Esophagus squamous epithelium (tissue), 5 donors: Measurements from ENCODE around the gene TBCD. TPM values are rescaled to one million over a fixed set of nuclear protein-coding genes. Genes with fewer than 3 reads are reported as not detected.

Source experiments
- DNase-seq: peaks from one replicate; lab custom pipeline; 2025; lab: John Stamatoyannopoulos, UW
- H3K27ac ChIP-seq, 4 donors: fragments of 200-600 bp; sonication (generic); one replicate each; pipeline ENCODE4 v1.5.1; 2016 to 2019; ENCODE audit warnings: mild to moderate bottlenecking in 1 of 4
- H3K27me3 ChIP-seq, 4 donors: fragments of 200-600 bp; sonication (generic); 1 replicate in 3 of 4; 2 replicates in 1 of 4; pipeline versions ENCODE4 v1.5.1 to v1.6.0; 2017 to 2021; ENCODE audit warnings: antibody characterized with exemption in 1 of 4
- H3K36me3 ChIP-seq, 3 donors: fragments of 200-600 bp; sonication (generic); one replicate each; pipeline ENCODE4 v1.5.1; 2016 to 2019
- H3K4me1 ChIP-seq, 3 donors: fragments of 200-600 bp; sonication (generic); one replicate each; pipeline ENCODE4 v1.5.1; 2017 to 2019
- H3K4me3 ChIP-seq, 4 donors: fragments of 200-600 bp; sonication (generic); 1 replicate in 3 of 4; 2 replicates in 1 of 4; pipeline ENCODE4 v1.5.1; 2016 to 2019; ENCODE audit warnings: mild to moderate bottlenecking in 2 of 4, moderate library complexity in 1 of 4
- H3K9me3 ChIP-seq, 3 donors: fragments of 200-600 bp; sonication (generic); one replicate each; pipeline ENCODE4 v1.5.1; 2016 to 2019
- CTCF ChIP-seq, 6 experiments: fragments of 450-650 bp in 4 of 6; fragments of 200-600 bp in 2 of 6; sonication (generic) in 2 of 6; IDR thresholded peaks; one replicate each; pipeline ENCODE4 v1.5.1; 2016 to 2019; ENCODE audit warnings: antibody characterized with exemption in 6 of 6, mild to moderate bottlenecking in 4 of 6, moderate library complexity in 4 of 6
- POLR2A ChIP-seq, 4 donors: fragments of 450-650 bp; IDR thresholded peaks; one replicate each; pipeline ENCODE4 v1.6.1; 2017; ENCODE audit warnings: antibody characterized with exemption in 4 of 4, mild to moderate bottlenecking in 4 of 4, moderate library complexity in 3 of 4
- WGBS, 2 donors: methylation state at CpG; one replicate each; pipeline ENCODE4 v1.1.5; 2018; 5-methylcytosine and 5-hydroxymethylcytosine counted together
- intact Hi-C: fragments of 100-400 bp; cut with DNase I; formaldehyde crosslinking; loops from one replicate; pipeline ENCODE4 v1.15.0; 2022
- total RNA-seq, 4 donors: library from RNA; depleted of rRNA; stranded (reverse); fragments of >200 nt; gene quantifications; one replicate each; pipeline ENCODE4 v1.1.0, GENCODE V29; 2016
- donor health status: DM: yes; HTN: yes; CAD: no.

Gene TBCD
- total RNA-seq, 4 donors from 2014 or later, result 38.8 to 58.3 (median 55.0) TPM

GRCh38 chr17:82729479-82730260, 22.2 kb upstream of the TBCD start:
- DNase-seq, result no peak
- peaks cover 0 to 84% (median 6%) of the 10 kb centered on the region in 3 donors for H3K36me3 ChIP-seq
- H3K4me3 ChIP-seq, result no peak overlapping the region
- intact Hi-C loops, result no loop called here
- H3K4me1 ChIP-seq, result peaks cover 0 to 4% (median 0%) of the 10 kb centered on the region in 3 donors
- no peaks in the 10 kb centered on the region for H3K27me3 ChIP-seq
- H3K9me3 ChIP-seq, result peaks cover 0 to 16% (median 6%) of the 10 kb centered on the region in 3 donors
- H3K27ac ChIP-seq, result no peak overlapping the region
- WGBS, 2 donors, result 86 to 98% methylated on average over 30 to 39 of the region's 48 CpGs
- TF ChIP-seq CTCF (IDR thresholded peaks at IDR 0.05) (no peak), POLR2A (IDR thresholded peaks at IDR 0.05) (no peak)

GRCh38 chr17:82732118-82732743, 19.6 kb upstream of the TBCD start:
- Histone ChIP-seq H3K9me3 (peaks cover 0 to 16% (median 6%) of the 10 kb centered on the region in 3 donors), H3K27me3 (no peaks in the 10 kb centered on the region), H3K4me3 (no peak overlapping the region), H3K4me1 (peaks cover 10 to 24% (median 15%) of the 10 kb centered on the region in 3 donors), H3K27ac (no peak overlapping the region), H3K36me3 (peaks cover 0 to 59% (median 0%) of the 10 kb centered on the region in 3 donors)
- no peak for DNase-seq
- 89 to 94% methylated on average over 10 to 11 of the region's 13 CpGs for WGBS, 2 donors
- TF ChIP-seq CTCF (IDR thresholded peaks at IDR 0.05), result no peak
- TF ChIP-seq POLR2A (IDR thresholded peaks at IDR 0.05), result no peak
- intact Hi-C loops, result no loop called here

- Histone ChIP-seq H3K4me3 (peak within 1 kb of the TSS; percentile 57 to 93 (median 65)), H3K27me3 (no peaks in the 10 kb centered on the region), H3K27ac (peak within 1 kb of the TSS; percentile 53 to 85 (median 78)), H3K36me3 (peaks cover 0 to 45% (median 0%) of the 10 kb centered on the region in 3 donors), H3K4me1 (peaks cover 10 to 24% (median 15%) of the 10 kb centered on the region in 3 donors), H3K9me3 (peaks cover 0 to 16% (median 6%) of the 10 kb centered on the region in 3 donors)
- no peak for DNase-seq
- intact Hi-C loops, result no loop called here
- 5 to 31% methylated on average over 3 to 43 of the region's 101 CpGs for WGBS, 2 donors
- no peak for TF ChIP-seq CTCF (IDR thresholded peaks at IDR 0.05)
- TF ChIP-seq POLR2A (IDR thresholded peaks at IDR 0.05), result peak in 1 of 4 donors; percentile 26
Measured at GRCh38 chr17:82734987-82735866, 16.6 kb upstream of the TBCD start, which contains the start of gene FN3K. Gene FN3K (plus strand): TSS chr17:82735615. CDS start chr17:82735637, 22 bp downstream.

- peaks cover 0 to 53% (median 12%) of the 10 kb centered on the region in 3 donors for H3K36me3 ChIP-seq
- WGBS, 2 donors, result 88 to 93% methylated on average over 5 to 15 of the region's 18 CpGs
- intact Hi-C loops, result no loop called here
- H3K9me3 ChIP-seq, result peaks cover 0 to 27% (median 6%) of the 10 kb centered on the region in 3 donors
- no peak overlapping the region for H3K27ac ChIP-seq
- no peaks in the 10 kb centered on the region for H3K27me3 ChIP-seq
- TF ChIP-seq POLR2A (IDR thresholded peaks at IDR 0.05), result no peak
- TF ChIP-seq CTCF (IDR thresholded peaks at IDR 0.05), result no peak
- peaks cover 10 to 24% (median 15%) of the 10 kb centered on the region in 3 donors for H3K4me1 ChIP-seq
- no peak overlapping the region for H3K4me3 ChIP-seq
- DNase-seq, result no peak
Measured at GRCh38 chr17:82736511-82737185, 15.2 kb upstream of the TBCD start.
